Ascending aorta (tissue), 2 donors: ENCODE results near the gene GOSR1. TPM values are rescaled to one million over a fixed set of nuclear protein-coding genes. Genes with fewer than 3 reads are reported as not detected.
A peak's percentile ranks its signal among the peaks of the same experiment; 100 is the strongest.
"Not testable (repeated sequence)": the region's sequence is repeated elsewhere in the genome, so short reads cannot be mapped to it uniquely, and the experiment has no call there.

Source experiments
- DNase-seq, 2 donors: peaks; one replicate each; pipeline ENCODE4 v3.0.0-alpha.2; 2019; ENCODE audit warnings: low spot score in 2 of 2
- H3K27ac ChIP-seq, 2 donors: fragments of 200-600 bp; sonication (generic); one replicate each; pipeline ENCODE4 v1.5.1; 2016 to 2017; ENCODE audit warnings: mild to moderate bottlenecking in 1 of 2
- H3K27me3 ChIP-seq: fragments of 200-600 bp; sonication (generic); one replicate; pipeline ENCODE4 v1.5.1; 2017
- H3K36me3 ChIP-seq, 2 donors: fragments of 200-600 bp; sonication (generic); one replicate each; pipeline ENCODE4 v1.5.1; 2016
- H3K4me1 ChIP-seq, 2 donors: fragments of 200-600 bp; sonication (generic); one replicate each; pipeline ENCODE4 v1.5.1; 2016 to 2017; ENCODE audit warnings: mild to moderate bottlenecking in 1 of 2
- H3K4me3 ChIP-seq, 2 donors: fragments of 200-600 bp; sonication (generic); one replicate each; pipeline ENCODE4 v1.5.1; 2016 to 2017; ENCODE audit warnings: mild to moderate bottlenecking in 1 of 2
- H3K9me3 ChIP-seq, 2 donors: fragments of 200-600 bp; sonication (generic); one replicate each; pipeline ENCODE4 v1.5.1; 2016
- intact Hi-C: fragments of 100-400 bp; cut with DNase I; formaldehyde crosslinking; loops from one replicate; pipeline ENCODE4 v1.15.1; 2023
- total RNA-seq: library from RNA; depleted of rRNA; stranded (reverse); fragments of >200 nt; gene quantifications from one replicate; pipeline ENCODE4 v1.1.0, GENCODE V29; 2016
- TF ChIP-seq, protein P1 (sequence below), 3 experiments: fragments of 200-600 bp in 2 of 3; fragments of 450-650 bp in 1 of 3; sonication (generic) in 2 of 3; IDR thresholded peaks; one replicate each; pipeline ENCODE4 v1.5.1; 2016 to 2019; ENCODE audit warnings: antibody characterized with exemption in 3 of 3, mild to moderate bottlenecking in 1 of 3, moderate library complexity in 1 of 3

Gene GOSR1
- total RNA-seq, 1 donor from 2014 or later = 33.0 TPM

DNA sequence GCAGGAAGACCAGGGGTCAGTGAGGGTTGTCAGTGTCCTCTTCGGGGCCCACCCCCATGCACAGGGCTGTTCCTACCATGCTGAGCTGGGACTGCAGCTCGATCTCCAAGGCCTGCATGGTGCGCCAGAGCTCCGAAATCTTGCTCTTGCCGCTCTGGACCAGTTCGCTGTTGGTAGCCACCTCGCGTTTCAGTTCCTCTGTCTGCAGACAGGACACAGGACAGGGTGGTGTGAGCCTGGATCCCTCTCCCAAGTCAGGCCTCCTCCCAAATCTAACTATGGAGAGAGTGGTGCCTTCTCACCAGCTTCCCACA lies 90.9 kb downstream of the GOSR1 start:
- Histone ChIP-seq H3K4me3 (no peak overlapping the region), H3K9me3 (no peaks in the 10 kb centered on the region), H3K27me3 (no peaks in the 10 kb centered on the region), H3K36me3 (no peaks in the 10 kb centered on the region), H3K27ac (no peak overlapping the region), H3K4me1 (no peaks in the 10 kb centered on the region)
- DNase-seq = no peak
- TF ChIP-seq, protein P1, sequence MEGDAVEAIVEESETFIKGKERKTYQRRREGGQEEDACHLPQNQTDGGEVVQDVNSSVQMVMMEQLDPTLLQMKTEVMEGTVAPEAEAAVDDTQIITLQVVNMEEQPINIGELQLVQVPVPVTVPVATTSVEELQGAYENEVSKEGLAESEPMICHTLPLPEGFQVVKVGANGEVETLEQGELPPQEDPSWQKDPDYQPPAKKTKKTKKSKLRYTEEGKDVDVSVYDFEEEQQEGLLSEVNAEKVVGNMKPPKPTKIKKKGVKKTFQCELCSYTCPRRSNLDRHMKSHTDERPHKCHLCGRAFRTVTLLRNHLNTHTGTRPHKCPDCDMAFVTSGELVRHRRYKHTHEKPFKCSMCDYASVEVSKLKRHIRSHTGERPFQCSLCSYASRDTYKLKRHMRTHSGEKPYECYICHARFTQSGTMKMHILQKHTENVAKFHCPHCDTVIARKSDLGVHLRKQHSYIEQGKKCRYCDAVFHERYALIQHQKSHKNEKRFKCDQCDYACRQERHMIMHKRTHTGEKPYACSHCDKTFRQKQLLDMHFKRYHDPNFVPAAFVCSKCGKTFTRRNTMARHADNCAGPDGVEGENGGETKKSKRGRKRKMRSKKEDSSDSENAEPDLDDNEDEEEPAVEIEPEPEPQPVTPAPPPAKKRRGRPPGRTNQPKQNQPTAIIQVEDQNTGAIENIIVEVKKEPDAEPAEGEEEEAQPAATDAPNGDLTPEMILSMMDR (IDR thresholded peaks at IDR 0.05) = no peak
- intact Hi-C loops = no loop called here

DNA sequence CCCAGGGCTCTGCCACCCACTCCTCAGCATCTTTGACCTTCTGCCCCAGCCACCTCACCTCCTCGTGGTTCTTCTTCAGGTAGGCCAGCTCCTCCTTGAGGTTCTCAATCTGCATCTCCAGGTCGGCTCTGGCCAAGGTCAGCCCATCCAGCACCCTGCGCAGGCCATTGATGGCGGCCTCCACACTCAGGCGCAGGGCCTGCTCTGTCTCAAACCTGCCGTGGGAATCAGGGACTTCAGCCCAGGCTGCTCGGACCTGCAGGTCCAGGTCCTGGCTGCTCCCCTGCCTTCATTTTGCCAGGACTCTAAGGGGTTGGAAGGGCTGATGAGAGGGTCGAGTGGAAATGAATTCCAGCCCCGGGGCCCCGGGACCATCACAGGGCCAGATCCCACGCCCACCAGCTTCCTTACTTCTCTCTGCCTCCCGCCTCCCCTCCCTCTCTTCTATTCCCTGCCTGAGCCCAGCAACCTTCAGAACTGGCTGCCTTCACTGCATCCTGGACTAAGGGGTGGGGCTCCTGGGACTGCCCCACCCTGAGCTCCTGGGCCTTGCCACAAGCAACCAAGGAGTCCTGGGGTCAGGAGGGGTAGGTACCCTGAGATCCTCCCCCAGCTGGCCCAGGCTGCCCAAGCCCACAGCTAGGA lies 92.4 kb downstream of the GOSR1 start:
- H3K36me3 ChIP-seq, H3K27me3 ChIP-seq, H3K9me3 ChIP-seq, H3K4me3 ChIP-seq, H3K4me1 ChIP-seq, DNase-seq, intact Hi-C loops, H3K27ac ChIP-seq: not testable (repeated sequence)

DNA sequence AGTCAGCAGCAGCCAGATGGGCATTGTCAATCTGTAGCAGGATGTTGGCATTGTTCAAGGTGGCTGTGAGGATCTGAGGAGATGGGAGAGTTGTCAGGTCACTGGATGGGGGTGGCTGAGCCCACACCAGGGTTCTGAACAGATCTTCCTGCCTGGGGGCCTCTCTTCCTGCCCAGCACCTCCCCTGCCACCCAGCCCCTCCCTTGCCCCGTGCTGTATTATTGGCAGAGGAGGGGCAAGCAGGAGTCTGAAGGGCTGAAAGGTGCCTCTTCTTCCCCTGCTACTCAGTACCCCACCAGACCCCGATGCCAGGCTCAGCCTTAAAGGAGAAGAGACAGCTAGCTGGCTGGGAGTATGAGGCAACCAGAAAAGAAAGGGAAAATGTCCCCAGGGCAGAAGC lies 93.0 kb downstream of the GOSR1 start:
- intact Hi-C loops = no loop called here
- no peak for DNase-seq
- no peaks in the 10 kb centered on the region for H3K4me1 ChIP-seq
- TF ChIP-seq, protein P1 (IDR thresholded peaks at IDR 0.05) = no peak
- H3K27me3 ChIP-seq = no peaks in the 10 kb centered on the region
- no peak overlapping the region for H3K27ac ChIP-seq
- H3K9me3 ChIP-seq = no peaks in the 10 kb centered on the region
- H3K4me3 ChIP-seq = no peak overlapping the region
- H3K36me3 ChIP-seq = no peaks in the 10 kb centered on the region

DNA sequence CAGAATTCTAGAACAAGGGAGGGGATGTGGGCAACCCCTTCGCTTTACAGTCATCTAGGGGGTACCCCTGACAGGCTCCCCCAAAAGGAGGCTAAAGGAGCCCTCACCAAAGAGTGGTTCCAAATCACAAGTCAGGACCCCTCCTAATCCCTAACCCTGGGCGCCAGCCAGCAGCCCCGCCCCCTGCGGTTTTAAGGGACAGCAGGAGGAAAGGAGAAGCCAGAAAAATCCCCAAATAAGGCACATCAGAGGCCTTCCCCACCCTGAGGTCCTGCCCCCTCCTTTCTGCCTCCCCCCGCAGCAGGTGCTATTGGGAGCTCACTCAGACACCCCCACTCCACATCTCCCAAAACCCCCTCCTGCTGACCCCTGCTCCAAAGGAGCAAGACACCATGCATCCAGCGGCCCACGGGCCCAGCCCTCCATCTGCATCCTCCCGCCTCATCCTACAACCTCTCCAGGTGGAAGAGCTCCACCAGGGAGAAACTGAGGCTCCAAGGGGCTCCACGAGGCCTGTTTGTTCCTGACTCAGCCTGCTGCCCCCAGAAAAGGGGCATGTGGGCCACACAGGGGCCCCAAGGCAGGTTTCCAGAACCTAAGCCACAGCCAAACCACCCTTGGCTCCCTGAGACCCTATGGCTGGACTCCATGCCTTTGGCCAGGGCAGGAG lies 93.5 kb downstream of the GOSR1 start:
- Histone ChIP-seq H3K9me3 (no peaks in the 10 kb centered on the region), H3K4me3 (no peak overlapping the region), H3K4me1 (no peaks in the 10 kb centered on the region), H3K27me3 (no peaks in the 10 kb centered on the region), H3K36me3 (no peaks in the 10 kb centered on the region), H3K27ac (no peak overlapping the region)
- DNase-seq = peak in 1 of 2 donors; percentile 22
- TF ChIP-seq, protein P1 (IDR thresholded peaks at IDR 0.05) = no peak
- intact Hi-C loops = no loop called here

DNA sequence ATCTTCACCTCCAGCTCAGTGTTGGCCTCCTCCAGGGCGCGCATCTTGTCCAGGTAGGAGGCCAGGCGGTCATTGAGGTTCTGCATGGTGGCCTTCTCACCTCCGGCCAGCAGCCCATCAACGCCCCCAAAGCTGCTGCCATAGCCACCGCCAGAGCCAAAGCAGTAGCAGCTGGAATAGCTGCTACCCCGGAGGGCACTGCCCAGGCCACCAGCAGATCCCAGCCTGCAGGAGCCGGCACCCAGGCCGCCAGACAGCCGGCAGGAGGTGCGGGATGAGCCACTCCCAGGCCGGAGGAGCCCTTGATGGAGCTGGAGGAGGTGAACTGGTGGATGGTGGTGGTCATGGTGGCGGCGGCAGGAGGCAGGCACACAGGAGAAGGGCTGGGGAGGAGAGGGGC lies 94.2 kb downstream of the GOSR1 start:
- H3K27ac ChIP-seq, H3K36me3 ChIP-seq, H3K4me1 ChIP-seq, H3K4me3 ChIP-seq, H3K27me3 ChIP-seq, intact Hi-C loops, H3K9me3 ChIP-seq: not testable (repeated sequence)
- DNase-seq = peak in 1 of 2 donors; percentile 54

DNA sequence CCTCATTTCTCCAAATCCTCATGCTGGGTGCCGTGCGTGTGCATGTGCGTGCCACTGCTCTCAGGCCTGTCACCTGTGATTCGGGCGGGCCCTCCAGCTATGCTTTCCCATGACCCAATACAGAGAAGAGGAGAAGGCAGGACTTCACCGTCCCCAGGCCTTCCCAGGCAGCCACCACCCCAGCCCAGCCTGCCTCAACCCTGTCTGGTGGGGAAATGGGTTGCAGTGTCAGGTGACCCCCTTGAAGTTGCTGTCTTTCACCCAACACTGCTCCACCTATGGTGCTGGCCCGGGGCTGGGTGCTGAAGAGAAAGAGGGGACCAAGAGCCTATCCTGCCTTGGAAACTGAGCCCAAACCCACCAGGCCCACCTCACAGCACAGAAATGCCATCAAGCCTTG lies 94.7 kb downstream of the GOSR1 start:
- Histone ChIP-seq H3K4me1 (no peaks in the 10 kb centered on the region), H3K4me3 (no peak overlapping the region), H3K9me3 (no peaks in the 10 kb centered on the region), H3K27ac (no peak overlapping the region), H3K27me3 (no peaks in the 10 kb centered on the region), H3K36me3 (no peaks in the 10 kb centered on the region)
- intact Hi-C loops = no loop called here
- DNase-seq = peak in 1 of 2 donors; percentile 44
- TF ChIP-seq, protein P1 (IDR thresholded peaks at IDR 0.05) = no peak

DNA sequence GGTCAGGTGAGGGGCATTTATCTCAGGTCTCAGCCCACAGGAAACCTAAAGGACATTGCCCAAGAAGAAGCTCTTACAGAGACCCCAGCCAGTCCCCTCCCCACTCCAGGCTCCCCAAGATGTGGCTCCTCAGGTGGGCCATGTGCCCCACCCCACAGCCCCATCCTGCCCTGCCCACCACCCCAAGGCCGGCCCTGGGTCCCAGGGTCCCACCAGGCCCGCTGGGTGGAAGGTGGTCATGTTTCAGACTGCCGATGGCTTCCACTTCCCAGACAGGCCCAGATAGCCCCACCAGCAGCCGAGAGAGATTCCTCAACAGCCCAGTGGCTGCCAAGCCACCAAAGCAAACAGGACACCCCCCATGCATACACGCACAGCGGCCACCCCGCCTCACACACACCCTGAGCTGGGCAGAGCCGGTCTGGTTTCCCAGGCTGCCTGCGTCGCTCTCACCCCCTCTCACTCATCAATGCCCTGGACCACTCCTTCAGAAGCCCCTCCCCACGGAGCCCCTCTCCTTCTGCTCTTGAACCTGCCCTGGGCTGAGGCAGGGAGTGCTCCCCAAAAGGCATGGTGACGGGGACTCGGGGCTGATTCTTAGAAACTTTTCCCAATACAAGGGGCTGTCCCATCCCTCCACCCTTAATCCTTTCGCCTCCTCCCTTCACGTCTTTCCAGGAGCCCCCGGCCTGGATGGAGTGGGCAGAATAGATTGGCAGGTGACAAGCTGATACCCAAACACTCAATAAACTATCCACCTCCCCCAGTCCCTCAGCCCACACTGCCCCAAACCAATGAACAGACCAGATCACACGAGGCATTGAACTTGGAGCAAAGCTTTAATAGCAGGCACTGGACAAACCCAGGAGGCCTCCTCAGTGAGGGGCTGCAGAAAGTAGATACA lies 95.7 kb downstream of the GOSR1 start:
- H3K27ac ChIP-seq, H3K4me1 ChIP-seq, H3K36me3 ChIP-seq, H3K4me3 ChIP-seq, H3K27me3 ChIP-seq, intact Hi-C loops, H3K9me3 ChIP-seq: not testable (repeated sequence)
- DNase-seq = peak in 1 of 2 donors; percentile 31
